Trophoblast cell (in vitro differentiated cells and primary cell): Measurements from ENCODE around the gene PARP8.

Experiments
- DNase-seq, 2 donors: peaks; one replicate each; pipeline ENCODE4 v3.0.0-alpha.2; 2016
- H2AFZ ChIP-seq: 2 replicates; pipeline ENCODE4 v1.6.1; 2013; ENCODE audit warnings: low read length, moderate library complexity, mild to moderate bottlenecking; ENCODE audit not compliant: insufficient read depth, poor library complexity
- H2AK5ac ChIP-seq: 2 replicates; pipeline ENCODE4 v1.6.1; 2013; ENCODE audit warnings: mild to moderate bottlenecking, low read length
- H2BK120ac ChIP-seq: 2 replicates; pipeline ENCODE4 v1.6.1; 2013; ENCODE audit warnings: low read length, mild to moderate bottlenecking, moderate library complexity; ENCODE audit not compliant: insufficient read depth, poor library complexity
- H2BK12ac ChIP-seq: 2 replicates; pipeline ENCODE4 v1.6.1; 2013; ENCODE audit warnings: mild to moderate bottlenecking, low read length, moderate library complexity
- H2BK5ac ChIP-seq: 2 replicates; pipeline ENCODE4 v1.6.1; 2013; ENCODE audit warnings: low read length, low read depth, moderate library complexity, mild to moderate bottlenecking; ENCODE audit not compliant: poor library complexity
- H3K14ac ChIP-seq: 2 replicates; pipeline ENCODE4 v1.6.1; 2013; ENCODE audit warnings: mild to moderate bottlenecking, low read length
- H3K18ac ChIP-seq: 2 replicates; pipeline ENCODE4 v1.6.1; 2013; ENCODE audit warnings: mild to moderate bottlenecking, low read length
- H3K23ac ChIP-seq: 2 replicates; pipeline ENCODE4 v1.6.1; 2013; ENCODE audit warnings: low read length
- H3K27ac ChIP-seq: 2 replicates; pipeline ENCODE4 v1.5.1; 2013; ENCODE audit warnings: low read depth, mild to moderate bottlenecking, inconsistent platforms, low read length, moderate library complexity
- H3K27me3 ChIP-seq: 2 replicates; pipeline ENCODE4 v1.6.1; 2013; ENCODE audit warnings: inconsistent platforms, mild to moderate bottlenecking, low read length, moderate library complexity; ENCODE audit not compliant: insufficient read depth
- H3K36me3 ChIP-seq, 2 experiments: 1 replicate in 1 of 2; 2 replicates in 1 of 2; pipeline ENCODE4 v1.6.1; 2013; ENCODE audit warnings: low read length in 2 of 2, mild to moderate bottlenecking in 2 of 2, moderate library complexity in 1 of 2; ENCODE audit not compliant: insufficient read depth in 2 of 2, control insufficient read depth in 1 of 2
- H3K4ac ChIP-seq: 2 replicates; pipeline ENCODE4 v1.6.1; 2013; ENCODE audit warnings: low read depth, mild to moderate bottlenecking, low read length, moderate library complexity
- H3K4me1 ChIP-seq, 2 experiments: 1 replicate in 1 of 2; 2 replicates in 1 of 2; pipeline ENCODE4 v1.6.1; 2013; ENCODE audit warnings: low read length in 2 of 2, mild to moderate bottlenecking in 2 of 2, moderate library complexity in 1 of 2; ENCODE audit not compliant: insufficient read depth in 2 of 2, control insufficient read depth in 1 of 2
- H3K4me2 ChIP-seq: 2 replicates; pipeline ENCODE4 v1.6.1; 2013; ENCODE audit warnings: inconsistent platforms, mild to moderate bottlenecking, low read length, moderate library complexity
- H3K4me3 ChIP-seq: 2 replicates; pipeline ENCODE4 v1.5.1; 2013; ENCODE audit warnings: mild to moderate bottlenecking, low read depth, low read length, inconsistent platforms
- H3K79me1 ChIP-seq: one replicate; pipeline ENCODE4 v1.6.1; 2013; ENCODE audit warnings: low read length
- H3K79me2 ChIP-seq: 2 replicates; pipeline ENCODE4 v1.6.1; 2013; ENCODE audit warnings: low read length, mild to moderate bottlenecking; ENCODE audit not compliant: control insufficient read depth, insufficient read depth, poor library complexity
- H3K9ac ChIP-seq: 2 replicates; pipeline ENCODE4 v1.6.1; 2013; ENCODE audit warnings: mild to moderate bottlenecking, low read length
- H3K9me3 ChIP-seq: 2 replicates; pipeline ENCODE4 v1.6.1; 2013; ENCODE audit warnings: low read depth, mild to moderate bottlenecking, control low read depth, inconsistent platforms, low read length; ENCODE audit not compliant: insufficient read depth
- H4K12ac ChIP-seq: 2 replicates; pipeline ENCODE4 v1.6.1; 2013; ENCODE audit warnings: low read depth, mild to moderate bottlenecking, low read length, moderate library complexity
- H4K8ac ChIP-seq: 2 replicates; pipeline ENCODE4 v1.6.1; 2013; ENCODE audit warnings: low read depth, mild to moderate bottlenecking, low read length, moderate library complexity
- H4K91ac ChIP-seq: one replicate; pipeline ENCODE4 v1.6.1; 2013; ENCODE audit warnings: low read depth, mild to moderate bottlenecking, low read length, moderate library complexity
- WGBS: extraction: QIAGEN DNeasy Blood & Tissue Kit; methylation state at CpG from one replicate; pipeline ENCODE4 v1.1.7; 2013; ENCODE audit warnings: missing lambda C conversion rate; ENCODE audit not compliant: insufficient read length, insufficient coverage; ENCODE audit errors: extremely low coverage; 5-methylcytosine and 5-hydroxymethylcytosine counted together

The PARP8 gene

DNA sequence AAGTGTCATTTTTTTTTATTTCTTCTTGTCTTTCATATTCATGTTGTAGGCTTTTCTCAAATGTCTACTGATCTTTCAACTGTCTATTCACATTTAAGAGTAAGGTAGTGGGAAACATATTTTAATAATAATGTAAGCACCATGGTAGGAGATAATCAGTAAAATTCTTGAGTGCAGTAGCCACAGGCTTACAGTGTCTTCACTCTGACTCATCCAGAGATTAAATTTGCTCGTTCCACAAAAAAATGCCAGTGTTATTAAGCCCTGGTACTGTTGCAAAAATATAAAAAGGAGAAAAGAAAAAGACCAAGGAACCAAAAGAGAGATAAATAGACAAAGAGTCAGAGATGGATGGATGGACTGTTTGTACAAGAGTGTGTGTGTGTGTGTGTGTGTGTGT, 43.0 kb downstream of the PARP8 start:
- Histone ChIP-seq H3K23ac (no peak overlapping the region), H2BK120ac (no peak overlapping the region)
- DNase-seq = peak; percentile 6 to 72

DNA sequence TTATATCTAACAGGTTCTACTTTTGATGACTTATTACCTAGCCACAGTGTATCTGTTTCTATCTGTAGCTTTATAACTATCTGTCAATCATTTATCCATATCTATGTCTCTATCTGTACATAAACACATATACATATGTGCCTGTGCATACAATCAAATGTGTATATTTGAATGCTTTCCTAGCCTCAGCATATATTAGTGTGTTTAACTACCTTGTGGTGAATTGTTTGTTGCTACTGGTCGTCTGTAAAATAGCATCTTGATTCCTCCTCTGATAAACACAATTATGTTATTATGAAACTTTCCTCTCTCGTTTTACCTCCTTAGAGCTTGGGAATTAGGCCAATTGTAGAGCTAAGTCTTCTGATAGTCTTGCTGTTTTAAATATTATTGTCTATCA, 44.4 kb downstream of the PARP8 start:
- H3K23ac ChIP-seq = no peak overlapping the region
- H3K4me1 ChIP-seq = no peaks in the 10 kb centered on the region
- H2AK5ac ChIP-seq = no peak overlapping the region
- H3K9ac ChIP-seq = no peak overlapping the region
- WGBS = no CpG with 5 or more reads among the region's 2 CpGs
- H4K8ac ChIP-seq = no peak overlapping the region
- no peak overlapping the region for H4K12ac ChIP-seq
- H2BK12ac ChIP-seq = no peak overlapping the region
- no peak overlapping the region for H2AFZ ChIP-seq
- H3K79me2 ChIP-seq = no peaks in the 10 kb centered on the region
- peaks cover 1% of the 10 kb centered on the region for H3K9me3 ChIP-seq
- no peak overlapping the region for H3K18ac ChIP-seq
- no peak overlapping the region for H3K4me3 ChIP-seq
- peak in 1 of 2 donors; percentile 16 for DNase-seq
- no peak overlapping the region for H2BK5ac ChIP-seq
- no peak overlapping the region for H2BK120ac ChIP-seq
- no peak overlapping the region for H4K91ac ChIP-seq
- no peaks in the 10 kb centered on the region for H3K27me3 ChIP-seq
- H3K14ac ChIP-seq = no peak overlapping the region
- no peaks in the 10 kb centered on the region for H3K79me1 ChIP-seq
- no peaks in the 10 kb centered on the region for H3K36me3 ChIP-seq
- no peak overlapping the region for H3K27ac ChIP-seq
- no peak overlapping the region for H3K4ac ChIP-seq
- H3K4me2 ChIP-seq = no peak overlapping the region

More for the DNA sequence above, 43.0 kb downstream of the PARP8 start:
- H4K91ac ChIP-seq = no peak overlapping the region
- no peak overlapping the region for H3K14ac ChIP-seq
- no peaks in the 10 kb centered on the region for H3K27me3 ChIP-seq
- H3K4me1 ChIP-seq = no peaks in the 10 kb centered on the region
- no peaks in the 10 kb centered on the region for H3K79me2 ChIP-seq
- H2BK5ac ChIP-seq = no peak overlapping the region
- H3K4me3 ChIP-seq = no peak overlapping the region
- no peak overlapping the region for H2AFZ ChIP-seq
- H4K12ac ChIP-seq = no peak overlapping the region
- no peak overlapping the region for H3K4me2 ChIP-seq
- H2AK5ac ChIP-seq = no peak overlapping the region
- no peaks in the 10 kb centered on the region for H3K79me1 ChIP-seq
- H3K27ac ChIP-seq = no peak overlapping the region
- H3K36me3 ChIP-seq = no peaks in the 10 kb centered on the region
- WGBS = no CpG with 5 or more reads among the region's 1 CpG
- H3K9me3 ChIP-seq = no peaks in the 10 kb centered on the region
- H4K8ac ChIP-seq = no peak overlapping the region
- no peak overlapping the region for H2BK12ac ChIP-seq
- no peak overlapping the region for H3K18ac ChIP-seq
- H3K9ac ChIP-seq = no peak overlapping the region
- no peak overlapping the region for H3K4ac ChIP-seq

DNA sequence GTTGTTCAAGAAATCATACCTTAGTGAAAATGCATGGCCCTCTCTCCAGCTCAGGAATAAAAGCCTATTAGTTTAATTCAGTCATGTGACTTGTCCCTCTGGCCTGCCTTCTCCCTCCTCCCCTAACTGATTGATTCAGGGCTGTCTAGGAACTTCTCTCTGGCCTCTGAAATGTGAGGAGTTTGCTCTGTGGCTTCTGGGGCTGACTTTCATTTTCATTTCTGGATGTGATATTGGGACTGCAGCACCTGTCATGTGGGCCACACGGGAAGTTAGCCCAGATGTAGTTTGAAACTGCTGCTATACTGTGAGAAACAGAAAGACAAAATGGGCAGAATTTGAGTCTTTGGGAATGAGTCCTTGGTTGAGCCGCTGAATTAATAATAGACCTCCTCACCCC, 44.8 kb downstream of the PARP8 start:
- DNase-seq = no peak
- no CpG with 5 or more reads among the region's 2 CpGs for WGBS
- Histone ChIP-seq H3K14ac (no peak overlapping the region), H3K18ac (no peak overlapping the region), H3K36me3 (no peaks in the 10 kb centered on the region), H2AK5ac (no peak overlapping the region), H3K4ac (no peak overlapping the region), H3K9me3 (peaks cover 1% of the 10 kb centered on the region), H3K27me3 (no peaks in the 10 kb centered on the region), H2AFZ (no peak overlapping the region), H4K91ac (no peak overlapping the region), H3K4me2 (no peak overlapping the region), H3K4me3 (no peak overlapping the region), H2BK120ac (no peak overlapping the region), H3K23ac (no peak overlapping the region), H4K8ac (no peak overlapping the region), H3K4me1 (no peaks in the 10 kb centered on the region), H2BK5ac (no peak overlapping the region), H2BK12ac (no peak overlapping the region), H3K79me1 (no peaks in the 10 kb centered on the region), H3K27ac (no peak overlapping the region), H3K79me2 (no peaks in the 10 kb centered on the region), H3K9ac (no peak overlapping the region), H4K12ac (no peak overlapping the region)

DNA sequence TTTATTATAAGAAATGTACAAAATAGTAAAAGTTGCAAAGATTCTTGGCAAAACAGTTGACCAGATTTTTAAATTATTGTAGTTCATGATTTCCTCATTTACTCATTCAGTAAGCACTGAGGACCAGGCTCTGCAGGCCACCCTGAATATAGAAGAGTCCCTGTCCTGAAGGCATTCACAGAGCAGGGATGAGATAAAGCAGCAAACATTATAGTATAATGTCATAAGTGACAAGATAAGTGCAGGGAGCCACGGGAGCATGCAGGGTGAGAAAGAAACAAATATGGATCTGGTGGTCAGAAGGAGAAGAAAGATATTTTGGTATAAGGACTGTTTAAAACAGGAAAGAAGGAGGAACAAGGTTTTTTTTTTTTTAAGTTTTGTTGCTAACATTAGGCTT, 46.0 kb downstream of the PARP8 start:
- H3K9ac ChIP-seq = no peak overlapping the region
- no peak overlapping the region for H2AFZ ChIP-seq
- no peak overlapping the region for H2BK5ac ChIP-seq
- no peak overlapping the region for H3K4me2 ChIP-seq
- no peaks in the 10 kb centered on the region for H3K27me3 ChIP-seq
- H4K91ac ChIP-seq = no peak overlapping the region
- no peak overlapping the region for H3K27ac ChIP-seq
- H3K23ac ChIP-seq = no peak overlapping the region
- H3K79me2 ChIP-seq = no peaks in the 10 kb centered on the region
- H3K4ac ChIP-seq = no peak overlapping the region
- no peak overlapping the region for H3K18ac ChIP-seq
- H3K4me3 ChIP-seq = no peak overlapping the region
- no peaks in the 10 kb centered on the region for H3K79me1 ChIP-seq
- DNase-seq = no peak
- no peaks in the 10 kb centered on the region for H3K36me3 ChIP-seq
- WGBS = no CpG with 5 or more reads among the region's 1 CpG
- no peak overlapping the region for H4K12ac ChIP-seq
- H2AK5ac ChIP-seq = no peak overlapping the region
- H4K8ac ChIP-seq = no peak overlapping the region
- H3K14ac ChIP-seq = no peak overlapping the region
- H3K4me1 ChIP-seq = no peaks in the 10 kb centered on the region
- H2BK12ac ChIP-seq = no peak overlapping the region
- H3K9me3 ChIP-seq = peaks cover 1% of the 10 kb centered on the region
- no peak overlapping the region for H2BK120ac ChIP-seq
